Stomach (tissue), 9 donors: ENCODE data around the gene FOXI1. TPM values are rescaled to one million over a fixed set of nuclear protein-coding genes. Genes with fewer than 3 reads are reported as not detected.

Experiments used
- DNase-seq, 2 donors: peaks; one replicate each; pipeline versions ENCODE4 v3.0.0 to v3.0.0-alpha.2; 2013 to 2019
- H3K27ac ChIP-seq, 5 donors: fragments of 200-600 bp in 4 of 5; sonication (generic) in 4 of 5; one replicate each; pipeline ENCODE4 v1.5.1; 2013 to 2019; ENCODE audit warnings: mild to moderate bottlenecking in 1 of 5, moderate library complexity in 1 of 5
- H3K27me3 ChIP-seq, 3 donors: fragments of 200-600 bp; sonication (generic); one replicate each; pipeline ENCODE4 v1.5.1; 2017 to 2019; ENCODE audit warnings: mixed run types in 1 of 3
- H3K36me3 ChIP-seq, 4 donors: fragments of 200-600 bp; sonication (generic); 1 replicate in 3 of 4; 2 replicates in 1 of 4; pipeline ENCODE4 v1.5.1; 2016 to 2019
- H3K4me1 ChIP-seq, 4 donors: fragments of 200-600 bp; sonication (generic); one replicate each; pipeline ENCODE4 v1.5.1; 2016 to 2019
- H3K4me3 ChIP-seq, 4 donors: fragments of 200-600 bp; sonication (generic) in 3 of 4; one replicate each; pipeline ENCODE4 v1.5.1; 2016 to 2019; ENCODE audit warnings: mild to moderate bottlenecking in 1 of 4
- H3K9me3 ChIP-seq, 4 donors: fragments of 200-600 bp; sonication (generic); one replicate each; pipeline ENCODE4 v1.5.1; 2016 to 2019
- CTCF ChIP-seq, 7 experiments: fragments of 450-650 bp in 4 of 7; fragments of 200-600 bp in 3 of 7; sonication (generic) in 3 of 7; IDR thresholded peaks; one replicate each; pipeline ENCODE4 v1.5.1; 2016 to 2019; ENCODE audit warnings: antibody characterized with exemption in 7 of 7, control low read depth in 2 of 7, mild to moderate bottlenecking in 1 of 7
- EP300 ChIP-seq: sonication (generic); formaldehyde crosslinking; IDR thresholded peaks from one replicate; pipeline ENCODE4 v1.6.1; 2017; ENCODE audit warnings: antibody characterized with exemption
- POLR2A ChIP-seq, 4 donors: fragments of 450-650 bp; IDR thresholded peaks; one replicate each; pipeline ENCODE4 v1.6.1; 2016; ENCODE audit warnings: antibody characterized with exemption in 4 of 4, control low read depth in 2 of 4, mild to moderate bottlenecking in 1 of 4, moderate library complexity in 1 of 4
- POLR2AphosphoS5 ChIP-seq, 3 donors: sonication (generic); formaldehyde crosslinking; IDR thresholded peaks; one replicate each; pipeline ENCODE4 v1.6.1; 2016; ENCODE audit warnings: antibody characterized with exemption in 3 of 3
- WGBS, 5 donors: extraction: QIAGEN DNeasy Blood & Tissue Kit in 3 of 5; methylation state at CpG; one replicate each; pipeline versions ENCODE4 v1.1.5 to v1.1.7; 2013 to 2018; 5-methylcytosine and 5-hydroxymethylcytosine counted together
- intact Hi-C: fragments of 100-400 bp; cut with DNase I; formaldehyde crosslinking; loops from one replicate; pipeline ENCODE4 v1.15.1; 2023; ENCODE audit warnings: low total_unique reads
- polyA plus RNA-seq, 3 donors: library from polyadenylated mRNA; stranded (reverse); fragments of 200-250 nt; gene quantifications; one replicate each; pipeline ENCODE4 v1.2.3, GENCODE V29; 2013
- total RNA-seq, 5 donors: library from RNA; depleted of rRNA; stranded (reverse); fragments of >200 nt; gene quantifications; one replicate each; pipeline versions ENCODE4 v1.1.0 to v1.2.3, GENCODE V29; 2014 to 2016
- donor health status: healthy with polysubstance abuse.
- donor health status: Bipolar disorder and iron deficiency.
- donor health status: healthy.

The FOXI1 gene
- total and polyA plus RNA-seq, 8 donors, result 0.18 TPM; not detected in 7

- H3K27me3 ChIP-seq, result no peaks in the 10 kb centered on the region
- no peaks in the 10 kb centered on the region for H3K36me3 ChIP-seq
- no peak for DNase-seq
- intact Hi-C loops, result no loop called here
- no peaks in the 10 kb centered on the region for H3K9me3 ChIP-seq
- TF ChIP-seq POLR2AphosphoS5 (IDR thresholded peaks at IDR 0.05), result no peak
- no peak for TF ChIP-seq POLR2A (IDR thresholded peaks at IDR 0.05)
- no peak for TF ChIP-seq CTCF (IDR thresholded peaks at IDR 0.05)
- no peak for TF ChIP-seq EP300
- H3K27ac ChIP-seq, result no peak overlapping the region
- 80 to 94% (median 91%) methylated on average over 14 of the region's 14 CpGs for WGBS, 5 donors
- no peaks in the 10 kb centered on the region for H3K4me1 ChIP-seq
- H3K4me3 ChIP-seq, result no peak overlapping the region
Measured at GRCh38 chr5:170141636-170142035, 35.9 kb downstream of the FOXI1 start.

GRCh38 chr5:170142196-170142595 lies 36.5 kb downstream of the FOXI1 start:
- Histone ChIP-seq H3K36me3 (no peaks in the 10 kb centered on the region), H3K9me3 (no peaks in the 10 kb centered on the region), H3K27me3 (no peaks in the 10 kb centered on the region), H3K4me1 (no peaks in the 10 kb centered on the region), H3K27ac (no peak overlapping the region), H3K4me3 (no peak overlapping the region)
- intact Hi-C loops, result no loop called here
- DNase-seq, result no peak
- 86 to 98% (median 94%) methylated on average over 1 of the region's 1 CpG for WGBS, 5 donors
- TF ChIP-seq POLR2AphosphoS5 (IDR thresholded peaks at IDR 0.05) (no peak), CTCF (IDR thresholded peaks at IDR 0.05) (no peak), EP300 (no peak), POLR2A (IDR thresholded peaks at IDR 0.05) (no peak)

- intact Hi-C loops, result no loop called here
- WGBS, 5 donors, result 79 to 89% (median 83%) methylated on average over 7 of the region's 7 CpGs
- no peak overlapping the region for H3K27ac ChIP-seq
- H3K27me3 ChIP-seq, result no peaks in the 10 kb centered on the region
- no peaks in the 10 kb centered on the region for H3K4me1 ChIP-seq
- DNase-seq, result no peak
- no peaks in the 10 kb centered on the region for H3K36me3 ChIP-seq
- H3K9me3 ChIP-seq, result no peaks in the 10 kb centered on the region
- TF ChIP-seq EP300 (no peak), POLR2A (IDR thresholded peaks at IDR 0.05) (no peak), POLR2AphosphoS5 (IDR thresholded peaks at IDR 0.05) (no peak), CTCF (IDR thresholded peaks at IDR 0.05) (no peak)
- H3K4me3 ChIP-seq, result no peak overlapping the region
Measured at GRCh38 chr5:170143091-170143490, 37.4 kb downstream of the FOXI1 start.

GRCh38 chr5:170143710-170144109 lies 38.0 kb downstream of the FOXI1 start:
- 76 to 95% (median 88%) methylated on average over 2 of the region's 2 CpGs for WGBS, 5 donors
- intact Hi-C loops, result no loop called here
- Histone ChIP-seq H3K4me3 (no peak overlapping the region), H3K4me1 (no peaks in the 10 kb centered on the region), H3K27me3 (no peaks in the 10 kb centered on the region), H3K36me3 (no peaks in the 10 kb centered on the region), H3K27ac (no peak overlapping the region), H3K9me3 (no peaks in the 10 kb centered on the region)
- DNase-seq, result no peak
- TF ChIP-seq CTCF (IDR thresholded peaks at IDR 0.05), result no peak
- no peak for TF ChIP-seq POLR2AphosphoS5 (IDR thresholded peaks at IDR 0.05)
- no peak for TF ChIP-seq POLR2A (IDR thresholded peaks at IDR 0.05)
- no peak for TF ChIP-seq EP300
